GM23338 (cell line): ENCODE results near the gene SLC6A7. TPM values are rescaled to one million over a fixed set of nuclear protein-coding genes. Genes with fewer than 3 reads are reported as not detected.

Experiments used
- ATAC-seq: fragments of 200-7000 bp; cut with Tn5 transposase; 3 replicates; pipeline ENCODE4 v1.9.1; 2020
- DNase-seq: peaks from one replicate; pipeline ENCODE4 v3.0.0-alpha.2; 2015; ENCODE audit warnings: low spot score
- H2AFZ ChIP-seq: fragments of 200-600 bp; sonication (generic); 2 replicates; pipeline ENCODE4 v1.8.0; 2016; ENCODE audit warnings: antibody characterized with exemption, mild to moderate bottlenecking, moderate library complexity
- H3F3A ChIP-seq: fragments of 200-600 bp; sonication (generic); replicated peaks from 2 replicates; pipeline ENCODE4 v1.8.0; 2017; ENCODE audit warnings: antibody characterized with exemption, mixed run types, low read depth
- H3K27ac ChIP-seq: fragments of 200-600 bp; sonication (generic); 2 replicates; pipeline ENCODE4 v1.6.1; 2016; ENCODE audit warnings: low read depth
- H3K27me3 ChIP-seq: fragments of 200-600 bp; sonication (generic); 2 replicates; pipeline ENCODE4 v1.8.0; 2016; ENCODE audit warnings: mild to moderate bottlenecking, mixed run types, moderate library complexity; ENCODE audit not compliant: insufficient read depth
- H3K36me3 ChIP-seq: fragments of 200-600 bp; sonication (generic); 2 replicates; pipeline ENCODE4 v1.8.0; 2016; ENCODE audit warnings: mild to moderate bottlenecking; ENCODE audit not compliant: insufficient read depth
- H3K4me1 ChIP-seq: fragments of 200-600 bp; sonication (generic); 2 replicates; pipeline ENCODE4 v1.8.0; 2016; ENCODE audit warnings: mild to moderate bottlenecking, moderate library complexity; ENCODE audit not compliant: insufficient read depth
- H3K4me2 ChIP-seq: fragments of 200-600 bp; sonication (generic); 2 replicates; pipeline ENCODE4 v1.7.1; 2017; ENCODE audit warnings: mixed run types
- H3K4me3 ChIP-seq: fragments of 200-600 bp; sonication (generic); 2 replicates; pipeline ENCODE4 v1.6.1; 2016; ENCODE audit warnings: mixed run types
- H3K79me2 ChIP-seq: fragments of 200-600 bp; sonication (generic); replicated peaks from 2 replicates; pipeline ENCODE4 v1.8.0; 2017; ENCODE audit warnings: mild to moderate bottlenecking; ENCODE audit not compliant: insufficient read depth
- H3K9me2 ChIP-seq: fragments of 200-600 bp; sonication (generic); 2 replicates; pipeline ENCODE4 v1.8.0; 2017; ENCODE audit not compliant: insufficient read depth
- H4K20me1 ChIP-seq: fragments of 200-600 bp; sonication (generic); replicated peaks from 2 replicates; pipeline ENCODE4 v1.8.0; 2017; ENCODE audit warnings: mild to moderate bottlenecking; ENCODE audit not compliant: insufficient read depth
- H3K27ac Mint-ChIP-seq: 2 replicates; pipeline ENCODE4 v1.8.0; 2020; ENCODE audit warnings: inconsistent platforms, mild to moderate bottlenecking, moderate library complexity, mixed read lengths
- H3K27me3 Mint-ChIP-seq: 3 replicates; pipeline ENCODE4 v1.8.0; 2022; ENCODE audit warnings: low read depth, mild to moderate bottlenecking, moderate library complexity, mixed read lengths, inconsistent platforms; ENCODE audit not compliant: insufficient read depth, poor library complexity
- H3K36me3 Mint-ChIP-seq: 3 replicates; pipeline ENCODE4 v1.8.0; 2021; ENCODE audit warnings: low read depth, mild to moderate bottlenecking, inconsistent platforms, moderate library complexity, mixed read lengths
- H3K4me1 Mint-ChIP-seq: 3 replicates; pipeline ENCODE4 v1.8.0; 2020; ENCODE audit warnings: mild to moderate bottlenecking, inconsistent platforms, mixed read lengths
- H3K4me3 Mint-ChIP-seq: 3 replicates; pipeline ENCODE4 v1.8.0; 2021; ENCODE audit warnings: moderate library complexity, mild to moderate bottlenecking, inconsistent platforms, mixed read lengths
- H3K9me3 Mint-ChIP-seq: 3 replicates; pipeline ENCODE4 v1.8.0; 2020; ENCODE audit warnings: moderate library complexity, mild to moderate bottlenecking, inconsistent platforms, mixed read lengths
- polyA plus RNA-seq: library from polyadenylated mRNA; unstranded; fragments of >200 nt; fragmentation: Nextera tagmentation; extraction: Ambion mirVana; gene quantifications from 2 replicates; pipeline ENCODE4 v1.2.1, GENCODE V29; 2016
- total RNA-seq: library from RNA; depleted of rRNA; stranded (reverse); fragments of >200 nt; shearing (Covaris generic); gene quantifications from 2 replicates; pipeline ENCODE4 v1.2.3, GENCODE V29; 2014
- TF ChIP-seq, protein P1 (sequence below): fragments of 250-450 bp; sonication (Bioruptor Pico); IDR thresholded peaks from 2 replicates; pipeline ENCODE4 v1.5.0; 2020; ENCODE audit warnings: mild to moderate bottlenecking, moderate library complexity
- TF ChIP-seq, protein P2 (sequence below): IDR thresholded peaks from one replicate; pipeline ENCODE4 v1.6.1; 2018; ENCODE audit warnings: antibody characterized with exemption; ENCODE audit not compliant: unreplicated experiment
- TF ChIP-seq, protein P3 (sequence below), 2 experiments: fragments of 200-600 bp in 1 of 2; sonication (generic) in 1 of 2; conservative IDR thresholded peaks; 2 replicates each; pipeline versions ENCODE4 v1.5.1 to v1.6.1; 2016 to 2017; ENCODE audit warnings: antibody characterized with exemption in 2 of 2, low read depth in 2 of 2, mild to moderate bottlenecking in 2 of 2, moderate library complexity in 1 of 2

Gene SLC6A7
- total and polyA plus RNA-seq, 2 experiments from 2014 or later, result not detected

DNA sequence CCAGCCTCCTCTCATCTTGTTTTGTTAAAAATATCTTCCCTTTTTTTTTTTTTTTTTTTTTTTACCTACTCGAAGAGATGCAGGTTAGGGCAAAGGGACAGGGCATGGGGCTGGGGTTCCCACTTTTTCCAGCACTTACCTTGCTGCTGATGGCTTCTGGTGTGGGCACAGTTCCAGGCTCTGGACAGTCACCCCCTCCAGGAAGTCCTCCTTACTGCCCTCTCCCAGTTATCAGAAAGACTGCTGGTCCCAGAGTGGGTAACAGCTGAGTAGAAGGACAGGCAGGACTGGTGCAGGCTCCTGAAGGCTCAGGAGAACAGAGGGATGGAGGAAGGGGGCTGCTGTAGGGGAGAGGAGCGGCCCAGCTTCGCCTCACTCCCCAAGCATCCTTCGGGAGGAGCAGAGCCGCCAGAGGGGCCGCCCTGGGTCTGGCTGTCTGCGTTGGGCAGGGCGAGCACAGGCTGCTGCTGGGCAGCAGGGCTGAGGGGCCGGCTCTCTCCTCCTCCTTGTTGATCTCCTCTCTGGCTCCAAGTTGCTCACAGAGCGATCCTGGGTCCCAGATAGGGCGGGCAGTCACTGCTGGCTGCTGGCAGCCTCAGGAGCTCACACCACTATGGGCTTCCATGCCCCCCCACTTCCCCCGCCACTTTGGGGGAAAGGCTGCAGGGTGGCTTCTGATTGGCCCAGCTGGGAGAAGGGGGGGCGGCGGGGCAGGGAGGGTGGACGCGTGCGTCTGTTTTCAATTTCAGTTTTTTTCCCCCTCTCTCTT is 34.4 kb upstream of the SLC6A7 start, which contains the start of gene PDGFRB (continued):
- TF ChIP-seq, protein P1, sequence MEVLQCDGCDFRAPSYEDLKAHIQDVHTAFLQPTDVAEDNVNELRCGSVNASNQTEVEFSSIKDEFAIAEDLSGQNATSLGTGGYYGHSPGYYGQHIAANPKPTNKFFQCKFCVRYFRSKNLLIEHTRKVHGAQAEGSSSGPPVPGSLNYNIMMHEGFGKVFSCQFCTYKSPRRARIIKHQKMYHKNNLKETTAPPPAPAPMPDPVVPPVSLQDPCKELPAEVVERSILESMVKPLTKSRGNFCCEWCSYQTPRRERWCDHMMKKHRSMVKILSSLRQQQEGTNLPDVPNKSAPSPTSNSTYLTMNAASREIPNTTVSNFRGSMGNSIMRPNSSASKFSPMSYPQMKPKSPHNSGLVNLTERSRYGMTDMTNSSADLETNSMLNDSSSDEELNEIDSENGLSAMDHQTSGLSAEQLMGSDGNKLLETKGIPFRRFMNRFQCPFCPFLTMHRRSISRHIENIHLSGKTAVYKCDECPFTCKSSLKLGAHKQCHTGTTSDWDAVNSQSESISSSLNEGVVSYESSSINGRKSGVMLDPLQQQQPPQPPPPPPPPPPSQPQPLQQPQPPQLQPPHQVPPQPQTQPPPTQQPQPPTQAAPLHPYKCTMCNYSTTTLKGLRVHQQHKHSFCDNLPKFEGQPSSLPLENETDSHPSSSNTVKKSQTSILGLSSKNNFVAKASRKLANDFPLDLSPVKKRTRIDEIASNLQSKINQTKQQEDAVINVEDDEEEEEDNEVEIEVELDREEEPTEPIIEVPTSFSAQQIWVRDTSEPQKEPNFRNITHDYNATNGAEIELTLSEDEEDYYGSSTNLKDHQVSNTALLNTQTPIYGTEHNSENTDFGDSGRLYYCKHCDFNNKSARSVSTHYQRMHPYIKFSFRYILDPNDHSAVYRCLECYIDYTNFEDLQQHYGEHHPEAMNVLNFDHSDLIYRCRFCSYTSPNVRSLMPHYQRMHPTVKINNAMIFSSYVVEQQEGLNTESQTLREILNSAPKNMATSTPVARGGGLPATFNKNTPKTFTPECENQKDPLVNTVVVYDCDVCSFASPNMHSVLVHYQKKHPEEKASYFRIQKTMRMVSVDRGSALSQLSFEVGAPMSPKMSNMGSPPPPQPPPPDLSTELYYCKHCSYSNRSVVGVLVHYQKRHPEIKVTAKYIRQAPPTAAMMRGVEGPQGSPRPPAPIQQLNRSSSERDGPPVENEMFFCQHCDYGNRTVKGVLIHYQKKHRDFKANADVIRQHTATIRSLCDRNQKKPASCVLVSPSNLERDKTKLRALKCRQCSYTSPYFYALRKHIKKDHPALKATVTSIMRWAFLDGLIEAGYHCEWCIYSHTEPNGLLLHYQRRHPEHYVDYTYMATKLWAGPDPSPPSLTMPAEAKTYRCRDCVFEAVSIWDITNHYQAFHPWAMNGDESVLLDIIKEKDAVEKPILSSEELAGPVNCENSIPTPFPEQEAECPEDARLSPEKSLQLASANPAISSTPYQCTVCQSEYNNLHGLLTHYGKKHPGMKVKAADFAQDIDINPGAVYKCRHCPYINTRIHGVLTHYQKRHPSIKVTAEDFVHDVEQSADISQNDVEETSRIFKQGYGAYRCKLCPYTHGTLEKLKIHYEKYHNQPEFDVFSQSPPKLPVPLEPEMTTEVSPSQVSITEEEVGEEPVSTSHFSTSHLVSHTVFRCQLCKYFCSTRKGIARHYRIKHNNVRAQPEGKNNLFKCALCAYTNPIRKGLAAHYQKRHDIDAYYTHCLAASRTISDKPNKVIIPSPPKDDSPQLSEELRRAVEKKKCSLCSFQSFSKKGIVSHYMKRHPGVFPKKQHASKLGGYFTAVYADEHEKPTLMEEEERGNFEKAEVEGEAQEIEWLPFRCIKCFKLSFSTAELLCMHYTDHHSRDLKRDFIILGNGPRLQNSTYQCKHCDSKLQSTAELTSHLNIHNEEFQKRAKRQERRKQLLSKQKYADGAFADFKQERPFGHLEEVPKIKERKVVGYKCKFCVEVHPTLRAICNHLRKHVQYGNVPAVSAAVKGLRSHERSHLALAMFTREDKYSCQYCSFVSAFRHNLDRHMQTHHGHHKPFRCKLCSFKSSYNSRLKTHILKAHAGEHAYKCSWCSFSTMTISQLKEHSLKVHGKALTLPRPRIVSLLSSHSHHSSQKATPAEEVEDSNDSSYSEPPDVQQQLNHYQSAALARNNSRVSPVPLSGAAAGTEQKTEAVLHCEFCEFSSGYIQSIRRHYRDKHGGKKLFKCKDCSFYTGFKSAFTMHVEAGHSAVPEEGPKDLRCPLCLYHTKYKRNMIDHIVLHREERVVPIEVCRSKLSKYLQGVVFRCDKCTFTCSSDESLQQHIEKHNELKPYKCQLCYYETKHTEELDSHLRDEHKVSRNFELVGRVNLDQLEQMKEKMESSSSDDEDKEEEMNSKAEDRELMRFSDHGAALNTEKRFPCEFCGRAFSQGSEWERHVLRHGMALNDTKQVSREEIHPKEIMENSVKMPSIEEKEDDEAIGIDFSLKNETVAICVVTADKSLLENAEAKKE (CRISPR knock-in tag), result no peak
- TF ChIP-seq, protein P2, sequence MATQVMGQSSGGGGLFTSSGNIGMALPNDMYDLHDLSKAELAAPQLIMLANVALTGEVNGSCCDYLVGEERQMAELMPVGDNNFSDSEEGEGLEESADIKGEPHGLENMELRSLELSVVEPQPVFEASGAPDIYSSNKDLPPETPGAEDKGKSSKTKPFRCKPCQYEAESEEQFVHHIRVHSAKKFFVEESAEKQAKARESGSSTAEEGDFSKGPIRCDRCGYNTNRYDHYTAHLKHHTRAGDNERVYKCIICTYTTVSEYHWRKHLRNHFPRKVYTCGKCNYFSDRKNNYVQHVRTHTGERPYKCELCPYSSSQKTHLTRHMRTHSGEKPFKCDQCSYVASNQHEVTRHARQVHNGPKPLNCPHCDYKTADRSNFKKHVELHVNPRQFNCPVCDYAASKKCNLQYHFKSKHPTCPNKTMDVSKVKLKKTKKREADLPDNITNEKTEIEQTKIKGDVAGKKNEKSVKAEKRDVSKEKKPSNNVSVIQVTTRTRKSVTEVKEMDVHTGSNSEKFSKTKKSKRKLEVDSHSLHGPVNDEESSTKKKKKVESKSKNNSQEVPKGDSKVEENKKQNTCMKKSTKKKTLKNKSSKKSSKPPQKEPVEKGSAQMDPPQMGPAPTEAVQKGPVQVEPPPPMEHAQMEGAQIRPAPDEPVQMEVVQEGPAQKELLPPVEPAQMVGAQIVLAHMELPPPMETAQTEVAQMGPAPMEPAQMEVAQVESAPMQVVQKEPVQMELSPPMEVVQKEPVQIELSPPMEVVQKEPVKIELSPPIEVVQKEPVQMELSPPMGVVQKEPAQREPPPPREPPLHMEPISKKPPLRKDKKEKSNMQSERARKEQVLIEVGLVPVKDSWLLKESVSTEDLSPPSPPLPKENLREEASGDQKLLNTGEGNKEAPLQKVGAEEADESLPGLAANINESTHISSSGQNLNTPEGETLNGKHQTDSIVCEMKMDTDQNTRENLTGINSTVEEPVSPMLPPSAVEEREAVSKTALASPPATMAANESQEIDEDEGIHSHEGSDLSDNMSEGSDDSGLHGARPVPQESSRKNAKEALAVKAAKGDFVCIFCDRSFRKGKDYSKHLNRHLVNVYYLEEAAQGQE, result no peak

DNA sequence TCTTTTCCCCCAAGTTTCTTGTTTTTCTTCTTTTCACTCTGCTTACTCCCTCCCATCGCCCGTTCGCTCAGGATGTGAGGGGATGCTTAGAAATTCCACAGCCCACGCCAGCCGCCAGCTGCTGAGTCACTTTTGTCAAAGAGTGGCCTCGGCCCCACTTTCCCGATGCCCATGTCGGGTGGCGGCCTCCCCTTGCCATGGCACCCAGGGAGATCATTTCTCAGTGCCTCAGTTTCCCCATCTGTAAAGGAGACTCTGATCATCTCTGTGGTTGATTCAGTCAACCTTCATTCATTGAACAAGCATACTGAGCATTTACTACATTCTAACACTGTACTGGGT is 33.9 kb upstream of the SLC6A7 start:
- no peak for DNase-seq
- Mint-ChIP-seq H3K9me3 (no peaks in the 10 kb centered on the region), H3K27ac (no peak overlapping the region), H3K4me1 (peaks cover 31% of the 10 kb centered on the region), H3K4me3 (peak overlapping the region; percentile 68), H3K36me3 (no peaks in the 10 kb centered on the region), H3K27me3 (peaks cover 14% of the 10 kb centered on the region)
- H3K36me3 ChIP-seq, result no peaks in the 10 kb centered on the region
- H3K4me2 ChIP-seq, result peak overlapping the region; percentile 78
- H3K27me3 ChIP-seq, result no peaks in the 10 kb centered on the region
- H4K20me1 ChIP-seq, result no peaks in the 10 kb centered on the region
- no peaks in the 10 kb centered on the region for H3K79me2 ChIP-seq
- peak overlapping the region; percentile 98 for H2AFZ ChIP-seq
- H3F3A ChIP-seq, result no peaks in the 10 kb centered on the region
- no peak for ATAC-seq
- TF ChIP-seq, protein P2, result no peak
- TF ChIP-seq, protein P3, sequence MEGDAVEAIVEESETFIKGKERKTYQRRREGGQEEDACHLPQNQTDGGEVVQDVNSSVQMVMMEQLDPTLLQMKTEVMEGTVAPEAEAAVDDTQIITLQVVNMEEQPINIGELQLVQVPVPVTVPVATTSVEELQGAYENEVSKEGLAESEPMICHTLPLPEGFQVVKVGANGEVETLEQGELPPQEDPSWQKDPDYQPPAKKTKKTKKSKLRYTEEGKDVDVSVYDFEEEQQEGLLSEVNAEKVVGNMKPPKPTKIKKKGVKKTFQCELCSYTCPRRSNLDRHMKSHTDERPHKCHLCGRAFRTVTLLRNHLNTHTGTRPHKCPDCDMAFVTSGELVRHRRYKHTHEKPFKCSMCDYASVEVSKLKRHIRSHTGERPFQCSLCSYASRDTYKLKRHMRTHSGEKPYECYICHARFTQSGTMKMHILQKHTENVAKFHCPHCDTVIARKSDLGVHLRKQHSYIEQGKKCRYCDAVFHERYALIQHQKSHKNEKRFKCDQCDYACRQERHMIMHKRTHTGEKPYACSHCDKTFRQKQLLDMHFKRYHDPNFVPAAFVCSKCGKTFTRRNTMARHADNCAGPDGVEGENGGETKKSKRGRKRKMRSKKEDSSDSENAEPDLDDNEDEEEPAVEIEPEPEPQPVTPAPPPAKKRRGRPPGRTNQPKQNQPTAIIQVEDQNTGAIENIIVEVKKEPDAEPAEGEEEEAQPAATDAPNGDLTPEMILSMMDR (conservative IDR thresholded peaks at IDR 0.05; ENCODE audit: low read depth in 2 of 2), result no peak
- peak overlapping the region; percentile 51 for H3K4me3 ChIP-seq
- no peak overlapping the region for H3K27ac ChIP-seq
- no peaks in the 10 kb centered on the region for H3K9me2 ChIP-seq
- peaks cover 25% of the 10 kb centered on the region for H3K4me1 ChIP-seq
